GM12878 (cell line): ENCODE measurements around the gene SMC3.

Source experiments
- BHLHE40 ChIP-seq, 2 experiments: fragments of 450-650 bp in 1 of 2; IDR thresholded peaks; 2 replicates each; pipeline ENCODE4 v1.6.1; 2011 to 2017; ENCODE audit warnings: low read depth in 2 of 2, borderline replicate concordance in 1 of 2, improper control_type of control experiment in 1 of 2, low read length in 1 of 2, mild to moderate bottlenecking in 1 of 2
- CHD2 ChIP-seq: IDR thresholded peaks from 2 replicates; pipeline ENCODE4 v1.6.1; 2011; ENCODE audit warnings: low read depth, low read length, improper control_type of control experiment, borderline replicate concordance
- CTCF ChIP-seq, 3 experiments: IDR thresholded peaks in 2 of 3; conservative IDR thresholded peaks in 1 of 3; 2 replicates each; pipeline ENCODE4 v1.5.1; 2011; ENCODE audit warnings: low read depth in 3 of 3, low read length in 3 of 3, mild to moderate bottlenecking in 3 of 3, control low read depth in 2 of 3, moderate library complexity in 2 of 3, inconsistent platforms in 1 of 3, mixed read lengths in 1 of 3; ENCODE audit not compliant: control insufficient read depth in 2 of 3, insufficient read depth in 1 of 3; ENCODE audit errors: extremely low read depth in 1 of 3
- EZH2 ChIP-seq: IDR thresholded peaks from 2 replicates; pipeline ENCODE4 v1.6.1; 2012; ENCODE audit warnings: low read depth, mild to moderate bottlenecking, control low read depth, inconsistent platforms, low read length, borderline replicate concordance; ENCODE audit not compliant: control insufficient read depth
- GABPA ChIP-seq: IDR thresholded peaks from 2 replicates; pipeline ENCODE4 v1.6.1; 2014; ENCODE audit warnings: antibody characterized with exemption, low read depth, mild to moderate bottlenecking, inconsistent platforms
- NR2F1 ChIP-seq: fragments of 450-650 bp; conservative IDR thresholded peaks from 2 replicates; pipeline ENCODE4 v1.6.1; 2017; ENCODE audit warnings: mild to moderate bottlenecking
- PKNOX1 ChIP-seq: fragments of 450-650 bp; IDR thresholded peaks from 2 replicates; pipeline ENCODE4 v1.6.1; 2016; ENCODE audit warnings: mild to moderate bottlenecking
- REST ChIP-seq: IDR thresholded peaks from 2 replicates; pipeline ENCODE4 v1.6.1; 2012; ENCODE audit warnings: mild to moderate bottlenecking, low read depth, low read length
- STAT1 ChIP-seq: fragments of 450-650 bp; conservative IDR thresholded peaks from 2 replicates; pipeline ENCODE4 v1.6.1; 2014; ENCODE audit warnings: antibody characterized with exemption, mild to moderate bottlenecking
- TAF1 ChIP-seq: IDR thresholded peaks from 2 replicates; pipeline ENCODE4 v1.6.1; 2011; ENCODE audit warnings: mild to moderate bottlenecking, low read depth, low read length, borderline replicate concordance

- TF ChIP-seq TAF1 (no peak), NR2F1 (no peak), REST (no peak), BHLHE40 (IDR thresholded peaks at IDR 0.05; ENCODE audit: borderline replicate concordance in 1 of 2, low read depth in 2 of 2, low read length in 1 of 2) (no peak), EZH2 (no peak), CHD2 (no peak), PKNOX1 (no peak), GABPA (no peak), STAT1 (no peak), CTCF (IDR thresholded peaks at IDR 0.05 in 2 of 3, conservative IDR thresholded peaks at IDR 0.05 in 1 of 3; ENCODE audit: control insufficient read depth in 2 of 3, extremely low read depth in 1 of 3, insufficient read depth in 1 of 3, low read depth in 3 of 3, low read length in 3 of 3) (no peak)
These were observed 18.3 kb upstream of the SMC3 start for GRCh38 chr10:110549211-110549610.
